Psoas muscle (tissue), 8 donors: ENCODE measurements around the gene ZNF385B. TPM values are rescaled to one million over a fixed set of nuclear protein-coding genes. Genes with fewer than 3 reads are reported as not detected.

ENCODE experiments used
- ATAC-seq, 4 donors: fragments of 200-7000 bp; cut with Tn5 transposase; one replicate each; pipeline ENCODE4 v1.9.1; 2020; ENCODE audit warnings: moderate library complexity in 3 of 4, mild to moderate bottlenecking in 2 of 4
- DNase-seq, 2 donors: peaks; one replicate each; pipeline ENCODE4 v3.0.0-alpha.2; 2020
- H3K27ac ChIP-seq: fragments of 200-600 bp; one replicate; pipeline ENCODE4 v1.8.0; 2022
- H3K27me3 ChIP-seq, 3 donors: fragments of 200-600 bp in 1 of 3; one replicate each; pipeline versions ENCODE4 v1.6.1 to v1.8.0; 2013 to 2022; ENCODE audit warnings: low read length in 2 of 3, mild to moderate bottlenecking in 2 of 3, moderate library complexity in 1 of 3; ENCODE audit not compliant: insufficient read depth in 3 of 3
- H3K36me3 ChIP-seq, 2 donors: fragments of 200-600 bp in 1 of 2; one replicate each; pipeline versions ENCODE4 v1.6.1 to v1.8.0; 2013 to 2022; ENCODE audit warnings: low read depth in 1 of 2, mild to moderate bottlenecking in 1 of 2, moderate library complexity in 1 of 2; ENCODE audit not compliant: insufficient read depth in 1 of 2
- H3K4me1 ChIP-seq: fragments of 200-600 bp; one replicate; pipeline ENCODE4 v1.8.0; 2022
- H3K4me3 ChIP-seq: fragments of 200-600 bp; one replicate; pipeline ENCODE4 v1.8.0; 2022; ENCODE audit warnings: mild to moderate bottlenecking
- H3K9me3 ChIP-seq: fragments of 200-600 bp; one replicate; pipeline ENCODE4 v1.8.0; 2022
- WGBS, 3 donors: extraction: QIAGEN DNeasy Blood & Tissue Kit; methylation state at CpG; one replicate each; pipeline versions ENCODE4 v1.1.6 to v1.1.7; 2013; 5-methylcytosine and 5-hydroxymethylcytosine counted together
- intact Hi-C, 2 donors: fragments of 100-400 bp; cut with DNase I; formaldehyde crosslinking; loops; one replicate each; pipeline versions ENCODE4 v1.11.0 to v1.14.2; 2022
- polyA plus RNA-seq, 3 donors: library from polyadenylated mRNA; stranded (reverse); fragments of 200-250 nt; gene quantifications; one replicate each; pipeline ENCODE4 v1.2.3, GENCODE V29; 2013
- total RNA-seq, 4 donors: library from RNA; stranded (reverse); fragmentation: NEBNext Ultra II Directional in 2 of 4; extraction: Animal tissue kit (Norgen Biotek cat#: 25700) in 2 of 4; gene quantifications; one replicate each; pipeline versions ENCODE4 v1.2.1 to v1.2.4, GENCODE V29; 2021 to 2023
- TF ChIP-seq, protein P1 (sequence below): fragments of 200-600 bp; IDR thresholded peaks from one replicate; pipeline ENCODE4 v1.8.0; 2022; ENCODE audit warnings: antibody characterized with exemption
- donor health status: healthy with polysubstance abuse.
- donor health status: DM: no; HTN: no; CAD: no; lungs with moderate emphysema.
- donor health status: Bipolar disorder and iron deficiency.
- donor health status: healthy.
- donor health status: DM: yes; HTN: yes; CAD: no.
- donor health status: DM: no; HTN: no; CAD: no.
- donor health status: DM: no; HTN: no; CAD: no.
- donor health status: DM: yes; HTN: yes; CAD: no.

ZNF385B gene
- total and polyA plus RNA-seq, 7 donors = 8.8 to 42.9 (median 18.1) TPM

DNA sequence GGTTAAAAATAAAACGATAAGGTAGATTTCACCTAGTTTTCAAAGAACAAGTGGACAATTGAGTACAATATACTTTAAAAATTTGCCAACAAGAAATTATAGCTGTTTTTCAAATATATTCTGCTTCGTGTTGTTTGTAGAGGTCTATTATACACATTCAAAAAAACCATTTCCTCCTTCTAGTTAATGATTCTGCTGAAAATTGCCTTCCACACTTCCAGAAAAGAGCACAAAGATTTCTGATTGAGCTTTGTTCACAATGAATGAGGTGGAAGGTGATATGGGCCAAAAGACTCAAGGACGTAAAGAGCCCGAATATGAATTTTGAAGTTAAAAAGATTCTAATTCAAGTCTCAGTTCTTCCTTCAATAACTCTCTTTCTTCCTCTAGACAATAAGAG lies 319.8 kb downstream of the ZNF385B start:
- intact Hi-C loops = no loop called here
- DNase-seq = no peak
- 64 to 83% (median 83%) methylated on average over 4 of the region's 4 CpGs for WGBS, 3 donors
- H3K4me1 ChIP-seq = no peaks in the 10 kb centered on the region
- no peaks in the 10 kb centered on the region for H3K9me3 ChIP-seq
- H3K27me3 ChIP-seq = no peaks in the 10 kb centered on the region
- H3K36me3 ChIP-seq = no peaks in the 10 kb centered on the region
- H3K27ac ChIP-seq = no peak overlapping the region
- no peak for ATAC-seq
- no peak overlapping the region for H3K4me3 ChIP-seq
- TF ChIP-seq, protein P1, sequence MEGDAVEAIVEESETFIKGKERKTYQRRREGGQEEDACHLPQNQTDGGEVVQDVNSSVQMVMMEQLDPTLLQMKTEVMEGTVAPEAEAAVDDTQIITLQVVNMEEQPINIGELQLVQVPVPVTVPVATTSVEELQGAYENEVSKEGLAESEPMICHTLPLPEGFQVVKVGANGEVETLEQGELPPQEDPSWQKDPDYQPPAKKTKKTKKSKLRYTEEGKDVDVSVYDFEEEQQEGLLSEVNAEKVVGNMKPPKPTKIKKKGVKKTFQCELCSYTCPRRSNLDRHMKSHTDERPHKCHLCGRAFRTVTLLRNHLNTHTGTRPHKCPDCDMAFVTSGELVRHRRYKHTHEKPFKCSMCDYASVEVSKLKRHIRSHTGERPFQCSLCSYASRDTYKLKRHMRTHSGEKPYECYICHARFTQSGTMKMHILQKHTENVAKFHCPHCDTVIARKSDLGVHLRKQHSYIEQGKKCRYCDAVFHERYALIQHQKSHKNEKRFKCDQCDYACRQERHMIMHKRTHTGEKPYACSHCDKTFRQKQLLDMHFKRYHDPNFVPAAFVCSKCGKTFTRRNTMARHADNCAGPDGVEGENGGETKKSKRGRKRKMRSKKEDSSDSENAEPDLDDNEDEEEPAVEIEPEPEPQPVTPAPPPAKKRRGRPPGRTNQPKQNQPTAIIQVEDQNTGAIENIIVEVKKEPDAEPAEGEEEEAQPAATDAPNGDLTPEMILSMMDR = no peak

DNA sequence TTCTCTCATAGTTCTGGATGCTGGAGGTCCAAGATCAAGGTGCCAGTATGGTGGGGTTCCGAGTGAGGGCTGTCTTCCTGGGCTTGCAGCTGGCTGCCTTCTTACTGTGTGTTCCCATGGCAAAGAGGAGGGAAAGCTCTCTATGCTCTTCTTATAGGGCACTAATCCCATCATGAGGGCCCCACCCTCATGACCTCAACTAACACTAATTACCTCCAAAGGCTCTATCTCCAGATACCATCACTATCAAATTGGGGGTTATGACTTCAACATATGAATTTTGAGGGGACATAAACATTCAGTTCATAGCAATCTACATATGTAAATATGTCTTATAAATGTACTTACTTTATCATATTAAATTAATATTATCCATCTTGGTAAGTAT lies 322.3 kb downstream of the ZNF385B start:
- Histone ChIP-seq H3K4me3 (no peak overlapping the region), H3K27me3 (no peaks in the 10 kb centered on the region), H3K27ac (no peak overlapping the region), H3K9me3 (no peaks in the 10 kb centered on the region), H3K36me3 (no peaks in the 10 kb centered on the region), H3K4me1 (peaks cover 4% of the 10 kb centered on the region)
- DNase-seq = no peak
- no peak for ATAC-seq
- intact Hi-C loops = no loop called here
- 86 to 90% (median 88%) methylated on average over 1 of the region's 1 CpG for WGBS, 3 donors
- TF ChIP-seq, protein P1 = no peak

- Histone ChIP-seq H3K27me3 (no peaks in the 10 kb centered on the region), H3K4me3 (no peak overlapping the region), H3K36me3 (no peaks in the 10 kb centered on the region), H3K27ac (no peak overlapping the region), H3K4me1 (peaks cover 4% of the 10 kb centered on the region), H3K9me3 (no peaks in the 10 kb centered on the region)
- TF ChIP-seq, protein P1 = no peak
- WGBS, 3 donors = 70 to 78% (median 74%) methylated on average over 1 of the region's 1 CpG
- intact Hi-C loops = no loop called here
- ATAC-seq (no peak), DNase-seq (no peak)
Observed at GRCh38 chr2:179538406-179539123, 322.8 kb downstream of the ZNF385B start.

GRCh38 chr2:179536185-179536584 lies 325.2 kb downstream of the ZNF385B start:
- DNase-seq (peak; percentile 19 to 50), ATAC-seq (peak; percentile 27 to 83 (median 67))

More at GRCh38 chr2:179536185-179536584, 325.2 kb downstream of the ZNF385B start:
- Histone ChIP-seq H3K27ac (peak overlapping the region; percentile 11), H3K27me3 (no peaks in the 10 kb centered on the region), H3K36me3 (no peaks in the 10 kb centered on the region), H3K4me3 (no peak overlapping the region), H3K4me1 (peaks cover 4% of the 10 kb centered on the region), H3K9me3 (no peaks in the 10 kb centered on the region)
- WGBS, 3 donors = 47 to 67% (median 49%) methylated on average over 1 of the region's 1 CpG
- intact Hi-C loops = no loop called here
- TF ChIP-seq, protein P1 = no peak
